ENCODE measurements around the gene SALL1.

- no peak for TF ChIP-seq MYC (IDR thresholded peaks at IDR 0.05; ENCODE audit: low read depth, low read length)
- TF ChIP-seq, protein P1, sequence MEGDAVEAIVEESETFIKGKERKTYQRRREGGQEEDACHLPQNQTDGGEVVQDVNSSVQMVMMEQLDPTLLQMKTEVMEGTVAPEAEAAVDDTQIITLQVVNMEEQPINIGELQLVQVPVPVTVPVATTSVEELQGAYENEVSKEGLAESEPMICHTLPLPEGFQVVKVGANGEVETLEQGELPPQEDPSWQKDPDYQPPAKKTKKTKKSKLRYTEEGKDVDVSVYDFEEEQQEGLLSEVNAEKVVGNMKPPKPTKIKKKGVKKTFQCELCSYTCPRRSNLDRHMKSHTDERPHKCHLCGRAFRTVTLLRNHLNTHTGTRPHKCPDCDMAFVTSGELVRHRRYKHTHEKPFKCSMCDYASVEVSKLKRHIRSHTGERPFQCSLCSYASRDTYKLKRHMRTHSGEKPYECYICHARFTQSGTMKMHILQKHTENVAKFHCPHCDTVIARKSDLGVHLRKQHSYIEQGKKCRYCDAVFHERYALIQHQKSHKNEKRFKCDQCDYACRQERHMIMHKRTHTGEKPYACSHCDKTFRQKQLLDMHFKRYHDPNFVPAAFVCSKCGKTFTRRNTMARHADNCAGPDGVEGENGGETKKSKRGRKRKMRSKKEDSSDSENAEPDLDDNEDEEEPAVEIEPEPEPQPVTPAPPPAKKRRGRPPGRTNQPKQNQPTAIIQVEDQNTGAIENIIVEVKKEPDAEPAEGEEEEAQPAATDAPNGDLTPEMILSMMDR (IDR thresholded peaks at IDR 0.05; ENCODE audit: low read depth, low read length): no peak
- TF ChIP-seq POLR2A (IDR thresholded peaks at IDR 0.05; ENCODE audit: extremely low read depth, insufficient read length): no peak
- TF ChIP-seq, protein P2, sequence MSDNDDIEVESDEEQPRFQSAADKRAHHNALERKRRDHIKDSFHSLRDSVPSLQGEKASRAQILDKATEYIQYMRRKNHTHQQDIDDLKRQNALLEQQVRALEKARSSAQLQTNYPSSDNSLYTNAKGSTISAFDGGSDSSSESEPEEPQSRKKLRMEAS (IDR thresholded peaks at IDR 0.05; ENCODE audit: low read depth, low read length): no peak
These were observed 1.0 kb upstream of the SALL1 start for GRCh38 chr16:51151961-51152663.
